ENCODE results near the gene SLC2A4RG.

The SLC2A4RG gene

DNA sequence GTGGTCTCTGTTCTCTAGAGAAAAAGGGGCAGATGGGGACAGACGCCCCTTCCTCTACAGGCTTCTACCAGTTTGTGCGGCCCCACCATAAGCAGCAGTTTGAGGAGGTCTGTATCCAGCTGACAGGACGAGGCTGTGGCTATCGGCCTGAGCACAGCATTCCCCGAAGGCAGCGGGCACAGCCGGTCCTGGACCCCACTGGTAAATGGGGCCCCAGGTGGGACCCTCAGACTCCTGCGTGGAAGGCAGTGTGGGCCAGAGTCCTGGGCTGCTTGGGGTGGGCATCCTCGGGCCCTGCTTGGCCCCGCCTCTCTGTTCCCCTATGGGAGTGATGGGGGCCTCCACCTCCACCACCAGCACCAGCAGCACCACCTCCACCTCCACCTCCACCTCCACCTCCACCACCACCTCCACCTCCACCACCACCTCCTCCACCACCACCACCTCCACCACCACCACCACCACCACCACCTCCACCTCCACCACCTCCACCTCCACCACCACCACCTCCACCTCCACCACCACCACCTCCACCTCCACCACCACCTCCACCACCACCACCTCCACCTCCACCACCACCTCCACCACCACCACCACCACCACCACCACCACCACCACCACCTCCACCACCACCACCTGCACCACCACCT, 46.4 kb upstream of the SLC2A4RG start:
- no peak overlapping the region for H3K4me3 ChIP-seq (ENCODE audit: control insufficient read depth, low read depth, low read length)
- TF ChIP-seq, protein P1, sequence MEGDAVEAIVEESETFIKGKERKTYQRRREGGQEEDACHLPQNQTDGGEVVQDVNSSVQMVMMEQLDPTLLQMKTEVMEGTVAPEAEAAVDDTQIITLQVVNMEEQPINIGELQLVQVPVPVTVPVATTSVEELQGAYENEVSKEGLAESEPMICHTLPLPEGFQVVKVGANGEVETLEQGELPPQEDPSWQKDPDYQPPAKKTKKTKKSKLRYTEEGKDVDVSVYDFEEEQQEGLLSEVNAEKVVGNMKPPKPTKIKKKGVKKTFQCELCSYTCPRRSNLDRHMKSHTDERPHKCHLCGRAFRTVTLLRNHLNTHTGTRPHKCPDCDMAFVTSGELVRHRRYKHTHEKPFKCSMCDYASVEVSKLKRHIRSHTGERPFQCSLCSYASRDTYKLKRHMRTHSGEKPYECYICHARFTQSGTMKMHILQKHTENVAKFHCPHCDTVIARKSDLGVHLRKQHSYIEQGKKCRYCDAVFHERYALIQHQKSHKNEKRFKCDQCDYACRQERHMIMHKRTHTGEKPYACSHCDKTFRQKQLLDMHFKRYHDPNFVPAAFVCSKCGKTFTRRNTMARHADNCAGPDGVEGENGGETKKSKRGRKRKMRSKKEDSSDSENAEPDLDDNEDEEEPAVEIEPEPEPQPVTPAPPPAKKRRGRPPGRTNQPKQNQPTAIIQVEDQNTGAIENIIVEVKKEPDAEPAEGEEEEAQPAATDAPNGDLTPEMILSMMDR (IDR thresholded peaks at IDR 0.05; ENCODE audit: control insufficient read depth, insufficient read depth, low read depth, low read length, missing control alignments): no peak
- no peak for DNase-seq (ENCODE audit: low read depth)

DNA sequence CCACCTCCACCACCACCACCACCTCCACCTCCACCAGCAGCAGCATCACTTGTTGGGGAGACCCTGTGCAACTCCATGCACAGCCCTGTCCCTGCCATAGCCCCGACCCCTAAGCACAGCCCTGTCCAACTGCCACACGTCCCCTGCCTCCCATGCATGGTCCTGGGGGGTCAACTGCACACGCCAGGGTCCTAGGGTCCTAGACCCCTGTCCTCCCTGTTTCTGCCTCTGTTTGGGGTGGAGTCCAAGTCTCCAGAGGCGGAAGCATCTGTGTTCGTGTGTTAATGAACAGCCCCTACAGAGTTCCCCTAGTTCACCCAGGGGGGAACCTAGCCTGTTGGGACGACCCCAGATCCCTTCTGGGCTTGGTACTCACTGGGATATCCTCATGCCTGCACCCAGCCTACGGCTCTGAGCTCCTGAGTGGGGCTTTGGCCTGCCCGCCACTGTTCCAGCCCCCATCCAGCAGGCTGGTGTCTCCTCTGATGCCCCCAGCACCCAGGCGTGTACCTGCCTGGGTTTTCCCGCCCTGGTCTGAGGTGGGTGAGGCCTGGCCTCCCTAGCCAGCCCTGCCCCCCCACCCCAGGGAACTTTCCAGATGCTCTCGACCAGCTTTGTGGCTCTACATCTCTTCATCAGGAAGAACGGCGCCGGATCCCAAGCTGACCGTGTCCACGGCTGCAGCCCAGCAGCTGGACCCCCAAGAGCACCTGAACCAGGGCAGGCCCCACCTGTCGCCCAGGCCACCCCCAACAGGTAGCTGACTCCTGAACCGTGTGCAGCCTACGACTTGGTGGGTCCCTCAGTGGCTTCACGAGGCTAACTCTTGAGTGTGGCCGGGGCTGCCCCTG, 45.6 kb upstream of the SLC2A4RG start:
- TF ChIP-seq, protein P1 (IDR thresholded peaks at IDR 0.05; ENCODE audit: control insufficient read depth, insufficient read depth, low read depth, low read length, missing control alignments): no peak

DNA sequence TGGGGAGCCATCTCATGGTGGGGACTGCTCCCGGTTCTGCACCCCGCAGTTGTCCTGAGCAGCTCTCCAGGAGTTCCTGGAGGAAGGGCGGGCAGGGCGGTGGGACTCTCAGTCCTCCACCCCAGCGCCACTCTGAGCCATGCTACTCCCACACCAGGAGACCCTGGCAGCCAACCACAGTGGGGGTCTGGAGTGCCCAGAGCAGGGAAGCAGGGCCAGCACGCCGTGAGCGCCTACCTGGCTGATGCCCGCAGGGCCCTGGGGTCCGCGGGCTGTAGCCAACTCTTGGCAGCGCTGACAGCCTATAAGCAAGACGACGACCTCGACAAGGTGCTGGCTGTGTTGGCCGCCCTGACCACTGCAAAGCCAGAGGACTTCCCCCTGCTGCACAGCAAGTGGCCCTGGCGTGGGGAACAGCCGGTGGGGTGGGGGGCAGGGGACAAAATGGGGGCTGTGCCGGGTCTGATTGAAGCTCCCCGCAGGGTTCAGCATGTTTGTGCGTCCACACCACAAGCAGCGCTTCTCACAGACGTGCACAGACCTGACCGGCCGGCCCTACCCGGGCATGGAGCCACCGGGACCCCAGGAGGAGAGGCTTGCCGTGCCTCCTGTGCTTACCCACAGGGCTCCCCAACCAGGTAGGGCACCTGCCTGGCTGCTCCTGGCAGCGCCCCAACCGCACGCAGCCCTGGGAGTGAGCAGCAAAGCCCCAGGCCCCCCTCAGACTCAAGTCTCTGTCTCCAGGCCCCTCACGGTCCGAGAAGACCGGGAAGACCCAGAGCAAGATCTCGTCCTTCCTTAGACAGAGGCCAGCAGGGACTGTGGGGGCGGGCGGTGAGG, 44.8 kb upstream of the SLC2A4RG start:
- DNase-seq (ENCODE audit: low read depth): no peak
- TF ChIP-seq, protein P1 (IDR thresholded peaks at IDR 0.05; ENCODE audit: control insufficient read depth, insufficient read depth, low read depth, low read length, missing control alignments): no peak
- H3K4me3 ChIP-seq (ENCODE audit: control insufficient read depth, low read depth, low read length): no peak overlapping the region

More for the DNA sequence above, 45.6 kb upstream of the SLC2A4RG start:
- no peak overlapping the region for H3K4me3 ChIP-seq (ENCODE audit: control insufficient read depth, low read depth, low read length)
- no peak for DNase-seq (ENCODE audit: low read depth)

DNA sequence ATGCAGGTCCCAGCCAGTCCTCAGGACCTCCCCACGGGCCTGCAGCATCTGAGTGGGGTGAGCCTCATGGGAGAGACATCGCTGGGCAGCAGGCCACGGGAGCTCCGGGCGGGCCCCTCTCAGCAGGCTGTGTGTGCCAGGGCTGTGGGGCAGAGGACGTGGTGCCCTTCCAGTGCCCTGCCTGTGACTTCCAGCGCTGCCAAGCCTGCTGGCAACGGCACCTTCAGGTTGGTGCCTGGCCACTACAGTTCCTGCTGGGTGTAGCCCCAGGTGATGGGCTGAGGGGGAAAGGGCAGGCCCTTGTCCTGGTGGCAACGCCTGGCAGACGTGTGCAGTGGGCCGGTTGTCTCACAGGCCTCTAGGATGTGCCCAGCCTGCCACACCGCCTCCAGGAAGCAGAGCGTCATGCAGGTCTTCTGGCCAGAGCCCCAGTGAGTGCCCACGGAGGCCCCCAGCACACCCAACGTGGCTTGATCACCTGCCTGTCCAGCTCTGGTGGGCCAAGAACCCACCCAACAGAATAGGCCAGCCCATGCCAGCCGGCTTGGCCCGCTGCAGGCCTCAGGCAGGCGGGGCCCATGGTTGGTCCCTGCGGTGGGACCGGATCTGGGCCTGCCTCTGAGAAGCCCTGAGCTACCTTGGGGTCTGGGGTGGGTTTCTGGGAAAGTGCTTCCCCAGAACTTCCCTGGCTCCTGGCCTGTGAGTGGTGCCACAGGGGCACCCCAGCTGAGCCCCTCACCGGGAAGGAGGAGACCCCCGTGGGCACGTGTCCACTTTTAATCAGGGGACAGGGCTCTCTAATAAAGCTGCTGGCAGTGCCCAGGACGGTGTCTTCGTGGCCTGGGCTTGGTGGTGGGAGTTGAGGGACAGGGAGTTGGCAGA, 43.9 kb upstream of the SLC2A4RG start:
- DNase-seq (ENCODE audit: low read depth): no peak
- H3K4me3 ChIP-seq (ENCODE audit: control insufficient read depth, low read depth, low read length): no peak overlapping the region
- TF ChIP-seq, protein P1 (IDR thresholded peaks at IDR 0.05; ENCODE audit: control insufficient read depth, insufficient read depth, low read depth, low read length, missing control alignments): no peak

DNA sequence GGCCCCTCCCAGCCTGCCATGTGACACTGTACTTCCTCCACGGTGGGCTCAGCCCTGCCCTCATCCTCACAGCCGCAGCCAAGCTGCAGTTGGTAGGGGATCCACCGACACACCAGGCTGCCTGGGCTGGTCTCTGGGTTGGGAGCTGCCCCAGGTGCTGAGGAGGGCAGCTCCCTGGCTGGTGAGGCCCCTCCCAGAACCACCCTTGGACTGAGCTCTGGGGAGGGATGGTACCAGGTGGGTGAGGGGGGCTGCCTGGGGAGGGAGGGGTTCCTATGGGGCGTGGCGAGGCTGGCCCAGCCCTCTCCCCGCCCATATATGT, 43.3 kb upstream of the SLC2A4RG start:
- TF ChIP-seq, protein P1 (IDR thresholded peaks at IDR 0.05; ENCODE audit: control insufficient read depth, insufficient read depth, low read depth, low read length, missing control alignments): no peak
- no peak for DNase-seq (ENCODE audit: low read depth)
- no peak overlapping the region for H3K4me3 ChIP-seq (ENCODE audit: control insufficient read depth, low read depth, low read length)
